ENCODE results near the gene SKP2. TPM values are rescaled to one million over a fixed set of nuclear protein-coding genes. Genes with fewer than 3 reads are reported as not detected.
"Not testable (repeated sequence)": the region's sequence is repeated elsewhere in the genome, so short reads cannot be mapped to it uniquely, and the experiment has no call there.

The SKP2 gene
- polyA plus RNA-seq, 2 of the 4 experiments (the other 2 are of a cell fraction): 11.4 to 13.7 TPM

DNA sequence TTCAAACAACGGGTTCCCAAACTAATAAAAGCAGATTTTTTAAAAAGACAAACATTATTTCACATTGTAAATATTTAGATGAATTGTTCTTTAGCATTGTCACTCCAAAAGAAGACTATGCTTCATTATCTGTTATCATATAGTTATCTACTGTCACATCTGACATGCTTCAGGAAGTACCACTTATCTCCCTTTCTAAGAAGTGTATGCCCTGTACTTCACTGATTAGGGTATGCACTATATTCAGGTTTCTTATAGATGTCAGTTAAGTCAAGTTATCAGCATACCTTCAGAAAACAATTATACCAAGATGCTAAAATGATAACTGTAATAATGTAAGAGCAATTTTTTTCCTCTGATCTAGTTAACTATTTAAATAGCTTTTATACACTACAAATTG, 40.7 kb upstream of the SKP2 start (continued):
- no peak for TF ChIP-seq CEBPB (IDR thresholded peaks at IDR 0.05)

GRCh38 chr5:36125868-36126267, 26.0 kb upstream of the SKP2 start:
- WGBS (ENCODE audit: missing lambda C conversion rate): 91% methylated on average over 1 of the region's 1 CpG
- no peaks in the 10 kb centered on the region for H3K4me1 ChIP-seq
- H3K4me2 ChIP-seq: no peak overlapping the region
- CTCF ChIA-PET: interaction anchor here (0.6 kb wide), 1 partner anchor 787 kb away, joined by 4 read pairs; no protein-coding TSS in a partner anchor
- POLR2A ChIA-PET: no interaction called here
- H3K4me3 ChIP-seq: no peak overlapping the region
- no peak for ATAC-seq
- TF ChIP-seq CBX2 (IDR thresholded peaks at IDR 0.05; ENCODE audit: borderline replicate concordance, low read depth): no peak
- TF ChIP-seq CTCF (IDR thresholded peaks at IDR 0.05): no peak
- no peak for TF ChIP-seq RCOR1 (IDR thresholded peaks at IDR 0.05; ENCODE audit: low read depth, low read length)
- no peak for TF ChIP-seq CBX8 (IDR thresholded peaks at IDR 0.05)
- TF ChIP-seq POLR2A (IDR thresholded peaks at IDR 0.05; ENCODE audit: low read length): no peak
- TF ChIP-seq RFX5 (IDR thresholded peaks at IDR 0.05): no peak
- TF ChIP-seq ZSCAN20 (CRISPR knock-in tag; IDR thresholded peaks at IDR 0.05): no peak
- TF ChIP-seq GATA3 (IDR thresholded peaks at IDR 0.05; ENCODE audit: borderline replicate concordance): no peak
- no peak for TF ChIP-seq CHD2 (IDR thresholded peaks at IDR 0.05; ENCODE audit: low read length, partially characterized antibody)
- TF ChIP-seq POLR2AphosphoS2 (conservative IDR thresholded peaks at IDR 0.05; ENCODE audit: low read length): no peak
- no peak for TF ChIP-seq ESRRA (IDR thresholded peaks at IDR 0.05; ENCODE audit: borderline replicate concordance, low read length)
- no peak for TF ChIP-seq HOXB13 (CRISPR knock-in tag; IDR thresholded peaks at IDR 0.05; ENCODE audit: low read depth)
- TF ChIP-seq CHD4 (IDR thresholded peaks at IDR 0.05; ENCODE audit: borderline replicate concordance): no peak
- no peak for TF ChIP-seq KDM1A (IDR thresholded peaks at IDR 0.05; ENCODE audit: low read depth)
- no peak for TF ChIP-seq SMC3 (IDR thresholded peaks at IDR 0.05)
- TF ChIP-seq TFCP2L1 (CRISPR knock-in tag; IDR thresholded peaks at IDR 0.05): no peak
- no peak for DNase-seq (ENCODE audit: low read depth in 1 of 2, low spot score in 1 of 2)
- no peak for FAIRE-seq
- no peak overlapping the region for H3K27ac ChIP-seq
- H3K9me3 ChIP-seq: no peaks in the 10 kb centered on the region

- H3K4me1 ChIP-seq: no peaks in the 10 kb centered on the region
- ChIA-PET CTCF (interaction anchor here (1.4 kb wide), 1 partner anchor 10 kb away, joined by 4 read pairs; no protein-coding TSS in a partner anchor), POLR2A (no interaction called here)
- TF ChIP-seq ZC3H11A (IDR thresholded peaks at IDR 0.05): no peak
- TF ChIP-seq MAFK (IDR thresholded peaks at IDR 0.05; ENCODE audit: partially characterized antibody): no peak
- no peak for TF ChIP-seq RFX5 (IDR thresholded peaks at IDR 0.05)
- FAIRE-seq: no peak
- no peak overlapping the region for H3K27ac ChIP-seq
- H3K4me2 ChIP-seq: no peak overlapping the region
- no peak for ATAC-seq
- DNase-seq (ENCODE audit: low read depth in 1 of 2, low spot score in 1 of 2): no peak
- WGBS (ENCODE audit: missing lambda C conversion rate): 81% methylated on average over 1 of the region's 1 CpG
- no peaks in the 10 kb centered on the region for H3K9me3 ChIP-seq
- H3K4me3 ChIP-seq: no peak overlapping the region
Measured at GRCh38 chr5:36128795-36129194, 23.1 kb upstream of the SKP2 start.

GRCh38 chr5:36129666-36130065, 22.2 kb upstream of the SKP2 start:
- POLR2A ChIA-PET; H3K4me3 ChIP-seq; H3K27ac ChIP-seq; H3K9me3 ChIP-seq; H3K4me2 ChIP-seq; DNase-seq (ENCODE audit: low read depth in 1 of 2, low spot score in 1 of 2); H3K4me1 ChIP-seq; FAIRE-seq; ATAC-seq: not testable (repeated sequence)
- CTCF ChIA-PET: interaction anchor here (1.4 kb wide), 1 partner anchor 11 kb away, joined by 4 read pairs; no protein-coding TSS in a partner anchor
- 88% methylated on average over 5 of the region's 5 CpGs for WGBS (ENCODE audit: missing lambda C conversion rate)

- H3K4me2 ChIP-seq; POLR2A ChIA-PET; DNase-seq (ENCODE audit: low read depth in 1 of 2, low spot score in 1 of 2); H3K27ac ChIP-seq; FAIRE-seq; ATAC-seq; H3K4me1 ChIP-seq; H3K4me3 ChIP-seq; H3K9me3 ChIP-seq: not testable (repeated sequence)
- WGBS (ENCODE audit: missing lambda C conversion rate): 96% methylated on average over 1 of the region's 1 CpG
- CTCF ChIA-PET: interaction anchor here (0.6 kb wide), 1 partner anchor 423 kb away, joined by 3 read pairs; no protein-coding TSS in a partner anchor
Measured at GRCh38 chr5:36133009-36133408, 18.9 kb upstream of the SKP2 start.

Data from A549 (cell line).